Neuron (in vitro differentiated cells): Measurements from ENCODE around the gene OCEL1.
A peak's percentile ranks its signal among the peaks of the same experiment; 100 is the strongest.

Experiments
- H2AFZ ChIP-seq: one replicate; pipeline ENCODE4 v1.6.1; 2013; ENCODE audit warnings: low read depth, mild to moderate bottlenecking, inconsistent platforms, low read length, moderate library complexity
- H3K27me3 ChIP-seq: one replicate; pipeline ENCODE4 v1.6.1; 2013; ENCODE audit warnings: low read length; ENCODE audit not compliant: insufficient read depth
- H3K36me3 ChIP-seq: one replicate; pipeline ENCODE4 v1.6.1; 2013; ENCODE audit warnings: low read length; ENCODE audit not compliant: insufficient read depth
- H3K4me1 ChIP-seq: one replicate; pipeline ENCODE4 v1.6.1; 2013; ENCODE audit warnings: low read length; ENCODE audit not compliant: insufficient read depth
- H3K4me3 ChIP-seq: 2 replicates; pipeline ENCODE4 v1.5.1; 2013; ENCODE audit warnings: mild to moderate bottlenecking, low read length, moderate library complexity
- H3K9me3 ChIP-seq: one replicate; pipeline ENCODE4 v1.6.1; 2013; ENCODE audit warnings: low read length

OCEL1 gene

DNA sequence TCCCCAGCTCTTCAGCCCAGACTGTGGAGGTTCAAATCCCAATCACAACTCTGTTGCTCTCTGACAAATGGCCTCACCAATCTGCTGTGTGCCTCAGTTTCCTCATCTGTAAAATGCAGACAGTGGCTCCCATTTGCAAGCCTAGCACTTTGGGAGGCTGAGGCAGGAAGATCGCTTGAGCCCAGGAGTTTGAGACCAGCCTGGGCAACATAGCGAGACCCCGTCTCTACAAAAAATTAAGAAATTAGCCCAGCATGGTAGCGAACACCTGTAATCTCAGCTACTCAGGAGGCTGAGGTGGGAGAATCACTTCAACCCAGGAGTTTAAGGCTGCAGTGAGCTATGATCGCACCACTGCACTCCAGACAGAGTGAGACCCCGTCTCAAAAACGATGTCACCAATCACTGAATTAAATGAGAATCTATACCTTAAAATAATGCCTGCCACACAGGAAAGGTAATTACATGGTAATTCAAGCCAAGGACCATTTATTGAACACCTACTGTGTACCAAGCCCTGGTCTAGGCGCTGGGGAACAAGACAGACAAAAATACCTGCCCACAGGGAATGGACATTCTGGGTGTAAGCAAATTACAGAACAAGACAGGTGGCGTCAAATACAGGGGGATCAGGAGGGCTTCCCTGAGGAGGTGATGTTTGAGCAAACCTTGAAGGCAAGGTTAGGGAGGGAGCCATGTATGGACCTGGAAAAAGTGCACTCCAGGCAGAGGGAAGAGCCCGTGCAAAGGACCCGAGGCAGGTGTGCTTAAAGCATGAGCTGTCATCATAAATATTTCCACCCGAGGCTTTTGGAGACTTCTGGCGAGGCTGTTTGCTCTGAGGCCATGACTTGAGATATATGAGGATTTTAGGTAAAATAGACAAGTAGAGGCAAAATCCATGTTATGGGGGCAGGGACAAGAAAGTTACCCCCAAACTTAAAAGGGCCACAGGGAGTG, 12.0 kb downstream of the OCEL1 start:
- H3K27me3 ChIP-seq = no peaks in the 10 kb centered on the region
- no peak overlapping the region for H2AFZ ChIP-seq
- H3K36me3 ChIP-seq = peaks cover 27% of the 10 kb centered on the region
- no peaks in the 10 kb centered on the region for H3K9me3 ChIP-seq
- peaks cover 10% of the 10 kb centered on the region for H3K4me1 ChIP-seq
- H3K4me3 ChIP-seq = no peak overlapping the region

DNA sequence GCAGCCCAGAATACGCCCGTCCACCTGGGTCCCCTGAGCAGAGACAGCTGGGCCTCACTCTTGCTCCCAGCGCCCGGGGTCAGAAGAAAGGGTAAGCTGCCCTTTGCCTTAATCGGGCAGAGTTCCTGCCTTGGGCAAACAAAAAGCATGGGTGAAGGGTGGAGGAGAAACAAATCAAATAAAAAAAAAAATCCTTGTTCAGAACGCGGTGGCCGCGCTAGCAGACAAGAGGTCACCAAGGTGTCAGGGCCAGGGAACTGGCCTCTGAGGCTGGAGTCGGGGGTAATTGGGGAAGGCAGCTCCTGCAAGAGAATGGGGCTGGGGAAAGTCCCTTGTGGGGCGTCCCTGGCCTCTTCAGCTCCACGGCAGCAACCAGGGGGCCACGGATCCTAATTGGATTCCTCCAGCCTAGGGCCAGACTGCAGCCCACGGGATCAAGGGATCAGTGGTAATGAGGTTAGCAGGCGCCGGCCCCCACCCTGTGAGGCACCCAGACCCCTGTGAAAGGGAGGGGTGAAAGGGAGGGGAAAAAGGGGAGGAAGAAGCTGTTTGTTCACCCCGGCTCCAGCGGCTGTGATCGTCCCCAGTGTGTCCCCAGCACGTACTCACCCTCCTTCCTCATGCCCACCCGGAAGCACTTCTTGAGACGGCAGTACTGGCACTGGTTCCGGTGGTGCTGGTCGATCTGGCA, 14.2 kb downstream of the OCEL1 start:
- Histone ChIP-seq H3K4me3 (no peak overlapping the region), H3K9me3 (no peaks in the 10 kb centered on the region), H3K27me3 (no peaks in the 10 kb centered on the region), H3K4me1 (peaks cover 23% of the 10 kb centered on the region), H3K36me3 (peaks cover 19% of the 10 kb centered on the region), H2AFZ (no peak overlapping the region)

DNA sequence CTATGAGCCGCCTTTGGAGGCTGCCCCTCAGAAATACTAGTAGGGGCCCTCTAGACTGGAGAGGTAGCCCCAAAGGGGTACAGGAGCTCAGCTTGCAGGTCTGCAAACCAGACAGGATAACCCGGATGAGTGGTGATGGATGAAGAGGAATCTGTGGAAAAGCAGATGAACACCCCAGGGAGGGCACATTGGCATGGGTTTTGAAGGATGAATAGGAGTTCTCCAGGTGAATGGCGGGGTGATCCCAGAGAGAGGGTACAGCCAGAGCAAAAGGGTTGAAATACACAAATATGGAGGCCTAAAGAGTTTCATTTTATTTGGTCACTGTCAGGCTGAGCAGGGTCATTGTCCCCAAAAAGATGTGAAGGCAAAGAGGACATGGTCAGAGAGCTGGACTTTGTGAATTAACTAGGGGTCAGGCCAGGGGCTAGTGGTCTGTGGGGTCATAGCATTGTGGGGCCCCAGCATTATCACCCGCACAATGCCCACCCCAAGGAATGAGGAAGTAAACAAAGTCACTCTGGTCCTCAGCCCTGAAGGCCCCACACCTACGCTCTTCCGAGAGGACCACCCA, 14.9 kb downstream of the OCEL1 start:
- Histone ChIP-seq H3K4me3 (no peak overlapping the region), H3K9me3 (no peaks in the 10 kb centered on the region), H3K27me3 (no peaks in the 10 kb centered on the region), H3K4me1 (peaks cover 23% of the 10 kb centered on the region), H3K36me3 (peaks cover 19% of the 10 kb centered on the region), H2AFZ (no peak overlapping the region)

DNA sequence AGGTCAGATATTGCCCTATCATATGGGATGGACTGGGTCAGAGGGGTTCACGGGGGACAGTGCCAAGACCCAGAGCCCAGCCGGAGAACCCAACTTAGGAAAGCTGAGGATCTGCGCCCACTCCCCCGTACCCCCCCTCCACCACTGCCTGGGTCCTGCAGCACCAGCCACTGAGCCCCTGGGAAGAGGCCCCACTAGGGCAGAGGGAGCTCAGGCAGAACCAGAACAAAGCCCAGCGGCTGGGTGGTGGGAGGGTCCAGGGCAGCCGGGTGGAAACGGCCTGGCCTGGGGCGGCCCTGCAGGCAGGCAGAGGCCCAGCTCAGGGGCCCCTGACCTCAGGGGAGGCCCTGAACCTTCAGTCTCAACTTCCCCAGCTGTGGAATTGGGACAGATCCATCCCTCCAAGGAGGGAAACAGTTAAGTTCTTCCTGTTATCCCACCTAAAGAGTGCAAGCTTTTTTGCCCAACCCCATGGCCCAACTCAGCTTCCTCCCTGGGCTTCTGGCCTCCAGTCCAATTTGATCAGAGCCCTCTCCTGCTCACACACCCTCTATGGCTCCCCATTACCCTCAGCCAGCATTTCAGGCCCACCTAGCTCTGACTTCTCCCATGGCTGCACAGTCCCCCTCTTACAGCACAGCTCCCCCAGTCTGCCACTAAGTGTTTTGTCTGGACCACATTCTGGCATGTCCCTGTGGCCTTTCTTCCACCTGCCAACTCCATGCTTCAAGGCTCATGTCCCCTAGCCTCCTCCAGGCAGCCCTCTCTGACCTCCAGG, 16.6 kb downstream of the OCEL1 start:
- H3K4me3 ChIP-seq = no peak overlapping the region
- H3K9me3 ChIP-seq = no peaks in the 10 kb centered on the region
- H3K4me1 ChIP-seq = peaks cover 32% of the 10 kb centered on the region
- H2AFZ ChIP-seq = no peak overlapping the region
- H3K36me3 ChIP-seq = peaks cover 13% of the 10 kb centered on the region
- no peaks in the 10 kb centered on the region for H3K27me3 ChIP-seq

DNA sequence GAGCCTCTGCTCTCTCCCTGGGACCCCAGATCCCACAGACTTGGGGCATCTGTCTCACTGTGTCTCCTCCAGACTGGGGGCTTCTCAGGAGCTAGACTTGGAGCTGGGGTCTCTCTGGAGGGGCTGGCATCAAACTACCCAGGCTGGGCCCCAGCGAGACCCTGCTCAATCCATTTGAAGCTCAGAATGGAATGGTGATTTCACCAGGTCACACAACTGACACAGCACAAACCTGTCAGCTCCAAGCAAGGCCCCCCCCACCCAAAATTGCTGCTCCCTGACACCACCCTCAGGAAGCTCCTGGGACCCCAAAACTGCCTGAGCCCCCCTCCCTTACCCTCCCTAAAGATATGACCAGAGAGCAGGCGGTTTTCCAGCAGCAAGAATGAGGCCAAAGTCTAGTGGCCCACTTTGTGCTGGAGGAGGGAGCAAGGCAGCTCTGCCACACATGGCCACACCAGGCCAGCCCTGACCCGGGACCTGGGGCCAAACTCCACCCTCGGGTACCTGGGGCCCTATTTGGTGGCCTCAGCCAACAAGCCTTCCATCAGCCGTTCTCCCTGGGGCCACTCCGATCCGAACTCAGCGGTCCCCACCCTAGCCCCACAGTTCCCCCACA, 17.3 kb downstream of the OCEL1 start:
- Histone ChIP-seq H3K9me3 (no peaks in the 10 kb centered on the region), H3K36me3 (peaks cover 12% of the 10 kb centered on the region), H3K4me1 (peaks cover 39% of the 10 kb centered on the region), H3K27me3 (no peaks in the 10 kb centered on the region), H3K4me3 (peak overlapping the region; percentile 98), H2AFZ (no peak overlapping the region)

DNA sequence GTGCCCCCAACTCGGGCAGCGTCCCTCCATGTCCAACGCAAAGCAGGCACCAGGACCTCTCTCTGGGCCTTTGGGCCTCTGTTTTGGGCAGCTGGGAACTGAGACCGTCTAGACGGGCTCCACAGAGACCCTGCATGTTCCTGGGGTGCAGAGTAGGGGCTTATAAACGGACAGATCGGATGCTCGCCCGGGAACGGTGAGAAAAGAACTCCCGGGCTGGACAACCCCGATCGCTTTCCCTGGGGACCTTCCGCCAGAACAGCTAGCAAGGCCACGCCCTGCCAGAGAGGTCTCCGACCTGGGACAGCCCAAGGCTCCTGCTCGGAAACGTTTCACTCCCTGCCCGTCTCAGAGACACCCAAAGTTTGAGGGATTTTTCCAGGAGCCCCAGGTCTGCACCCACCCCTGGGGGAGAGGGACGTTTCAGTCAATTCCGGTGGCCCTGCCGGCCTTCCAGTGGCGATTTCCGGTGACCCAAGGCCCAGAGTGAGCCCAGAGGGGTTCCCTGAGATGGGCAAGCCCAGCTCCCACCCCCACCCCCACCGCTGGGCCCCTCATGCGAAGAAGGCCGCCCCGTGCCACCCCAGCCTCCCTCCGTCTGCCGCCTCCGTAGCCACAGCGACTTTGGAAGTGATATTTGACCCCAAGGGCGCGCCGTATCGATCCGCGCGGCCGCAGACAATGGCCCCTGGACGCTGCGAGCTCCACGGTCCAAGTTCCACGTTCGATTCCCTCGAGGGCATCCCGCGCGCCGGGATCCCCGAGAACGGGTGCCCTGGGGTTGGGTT, 18.0 kb downstream of the OCEL1 start:
- H3K27me3 ChIP-seq = no peaks in the 10 kb centered on the region
- peaks cover 7% of the 10 kb centered on the region for H3K36me3 ChIP-seq
- H3K4me3 ChIP-seq = peak overlapping the region; percentile 98
- H3K9me3 ChIP-seq = no peaks in the 10 kb centered on the region
- H3K4me1 ChIP-seq = peaks cover 45% of the 10 kb centered on the region
- H2AFZ ChIP-seq = no peak overlapping the region

DNA sequence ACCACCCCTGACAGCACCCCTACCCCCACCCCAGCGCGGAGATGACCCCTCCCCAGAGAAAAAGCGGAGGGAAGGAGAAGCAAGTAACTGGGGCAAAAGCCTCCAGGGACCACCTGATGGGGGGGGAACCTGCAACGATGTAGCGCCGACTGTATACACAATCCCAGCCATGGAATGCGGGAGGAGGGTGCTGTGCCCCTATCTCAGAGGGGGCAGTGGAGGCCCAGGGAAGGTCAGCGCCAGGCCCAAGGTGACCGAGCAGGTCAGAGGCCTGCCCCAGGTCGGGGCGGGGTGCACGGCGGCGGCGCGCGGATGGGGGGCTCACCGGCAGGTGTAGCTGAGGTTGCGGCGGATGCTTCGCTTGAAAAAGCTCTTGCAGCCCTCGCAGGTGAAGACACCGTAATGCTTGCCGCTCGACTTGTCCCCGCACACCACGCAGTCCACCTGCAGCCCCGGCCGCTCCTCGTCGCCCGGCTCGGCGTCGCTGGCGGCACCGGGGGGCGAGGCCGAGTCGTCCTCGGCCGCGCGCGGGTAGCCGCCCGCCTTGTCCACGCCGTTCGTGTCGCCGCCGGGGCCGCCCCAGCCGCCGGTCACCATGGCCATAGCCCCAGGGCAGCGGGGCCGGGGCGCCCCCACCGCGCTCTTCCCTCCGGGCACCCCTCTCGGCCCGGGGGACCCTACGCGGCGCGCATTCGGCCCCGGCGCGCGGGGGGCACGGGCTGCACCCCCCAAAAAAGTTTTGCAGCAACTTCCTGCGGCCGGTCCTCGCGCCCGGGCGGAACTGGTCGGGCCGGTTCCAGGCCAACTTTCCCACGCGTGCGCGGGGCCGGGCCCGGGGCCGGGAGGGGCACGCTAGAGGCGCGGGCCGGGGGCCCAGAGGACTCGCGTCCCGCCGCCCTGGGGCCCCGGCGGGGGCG, 18.9 kb downstream of the OCEL1 start:
- no peaks in the 10 kb centered on the region for H3K27me3 ChIP-seq
- peaks cover 46% of the 10 kb centered on the region for H3K4me1 ChIP-seq
- peaks cover 7% of the 10 kb centered on the region for H3K36me3 ChIP-seq
- H2AFZ ChIP-seq = no peak overlapping the region
- H3K4me3 ChIP-seq = peak overlapping the region; percentile 98
- no peaks in the 10 kb centered on the region for H3K9me3 ChIP-seq

DNA sequence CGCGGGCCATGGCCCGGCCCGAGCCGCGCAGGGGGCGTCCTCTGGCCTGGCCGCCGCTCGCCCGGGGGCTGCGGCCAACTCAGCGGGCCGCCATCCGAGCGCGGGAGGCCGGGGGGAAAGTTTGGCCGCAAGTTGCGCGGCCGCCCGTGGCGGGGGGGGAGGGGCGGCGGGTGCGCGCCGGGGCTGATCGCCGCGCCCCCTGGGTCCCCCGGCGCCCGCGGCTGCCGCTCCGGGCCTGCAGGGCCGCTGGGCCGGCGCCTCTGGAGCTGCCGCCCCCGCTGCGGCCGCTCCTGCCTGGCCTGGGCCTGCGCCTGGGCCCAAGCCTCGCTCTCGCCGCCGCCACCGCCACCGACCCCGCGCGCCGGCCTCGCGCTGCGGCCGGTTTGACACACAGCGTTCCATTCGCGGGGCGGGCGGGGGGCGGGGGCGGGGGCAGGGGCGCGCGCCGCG, 19.5 kb downstream of the OCEL1 start, which contains the start of gene NR2F6:
Gene NR2F6 (minus strand): TSS at position 385 of the 450 bp plus-strand sequence. CDS start 699 bp downstream, outside the sequence.
- peaks cover 5% of the 10 kb centered on the region for H3K36me3 ChIP-seq
- H3K4me1 ChIP-seq = peaks cover 40% of the 10 kb centered on the region
- H3K9me3 ChIP-seq = no peaks in the 10 kb centered on the region
- peak within 1 kb of the TSS; percentile 98 for H3K4me3 ChIP-seq
- peak within 1 kb of the TSS; percentile 13 for H2AFZ ChIP-seq
- no peaks in the 10 kb centered on the region for H3K27me3 ChIP-seq

DNA sequence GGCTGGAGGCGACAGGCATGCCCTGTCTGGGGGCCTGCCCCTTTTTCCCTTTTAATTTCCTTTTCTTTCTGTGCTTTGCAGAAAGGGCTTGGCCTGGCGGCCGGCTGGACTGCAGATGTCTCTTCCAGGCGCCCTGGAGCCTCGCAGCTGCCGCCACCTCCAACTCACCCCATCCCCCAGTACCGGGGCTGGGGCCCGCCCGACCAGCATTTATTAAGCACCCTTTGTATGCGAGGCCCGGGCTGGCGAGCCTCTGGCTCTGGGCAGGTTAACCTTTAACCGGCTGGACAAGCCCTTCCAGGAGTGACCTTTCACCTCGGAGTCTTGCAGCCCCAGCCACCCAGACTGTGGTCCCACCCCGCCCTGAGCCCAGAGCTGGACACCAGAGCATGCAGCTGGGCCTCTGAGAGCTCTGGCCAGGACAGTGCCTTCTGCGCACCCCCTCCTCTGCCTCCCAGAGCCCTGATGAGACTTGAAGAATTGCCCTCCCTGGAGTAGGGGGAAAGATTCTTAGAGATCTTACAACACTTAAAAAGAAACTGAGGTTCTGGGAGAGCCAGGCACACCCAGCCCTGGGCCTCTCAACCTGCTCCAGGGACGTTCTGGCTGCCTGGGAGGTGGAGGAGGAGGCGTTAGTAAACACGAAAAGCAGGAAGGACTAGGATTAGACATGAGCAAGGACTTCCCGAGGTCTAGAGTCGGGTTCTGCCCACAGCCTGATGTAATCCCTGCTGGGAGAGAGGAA, 20.8 kb downstream of the OCEL1 start:
- Histone ChIP-seq H3K4me1 (peaks cover 37% of the 10 kb centered on the region), H2AFZ (peak overlapping the region; percentile 13), H3K36me3 (no peaks in the 10 kb centered on the region), H3K4me3 (peak overlapping the region; percentile 37), H3K9me3 (no peaks in the 10 kb centered on the region), H3K27me3 (no peaks in the 10 kb centered on the region)

DNA sequence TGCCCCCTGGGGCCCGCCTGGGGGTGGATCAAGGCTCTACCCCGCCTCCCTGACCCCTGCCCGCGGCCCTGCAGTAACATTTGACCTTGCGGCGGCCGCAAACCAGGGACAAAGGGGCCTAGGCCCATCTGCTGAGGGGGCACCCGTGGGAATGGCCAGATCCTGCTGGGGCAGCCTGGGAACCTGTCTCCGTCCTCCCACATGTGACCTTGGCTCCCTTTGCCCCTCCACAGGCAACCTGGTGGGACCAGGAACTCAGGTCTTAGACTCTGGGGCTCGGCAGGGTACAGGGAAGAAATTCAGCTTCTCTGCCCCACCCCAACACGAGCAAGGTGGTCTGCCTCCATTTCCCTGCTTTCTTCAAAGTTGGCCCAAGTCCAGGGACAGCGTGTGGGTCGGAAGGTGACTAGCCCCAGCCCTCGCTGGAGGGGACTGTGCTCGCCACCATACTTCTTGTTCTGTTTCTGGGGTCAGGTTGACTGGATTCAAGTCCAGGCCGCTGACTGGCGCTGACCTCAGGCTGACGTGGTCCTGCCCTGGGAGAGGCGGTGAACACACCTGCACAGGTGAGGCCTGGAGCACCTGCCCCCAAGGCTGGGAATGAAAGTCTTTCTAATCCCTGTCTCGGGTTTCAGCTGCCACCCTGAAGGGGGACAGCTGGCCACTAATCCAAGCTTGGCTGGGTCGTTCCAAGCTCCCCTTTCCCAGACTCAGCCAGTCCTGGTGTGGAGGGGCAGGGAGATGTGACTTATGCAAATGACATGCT, 22.2 kb downstream of the OCEL1 start:
- H3K27me3 ChIP-seq = no peaks in the 10 kb centered on the region
- H3K9me3 ChIP-seq = no peaks in the 10 kb centered on the region
- no peaks in the 10 kb centered on the region for H3K36me3 ChIP-seq
- no peak overlapping the region for H2AFZ ChIP-seq
- peaks cover 35% of the 10 kb centered on the region for H3K4me1 ChIP-seq
- no peak overlapping the region for H3K4me3 ChIP-seq
